GM12878 (cell line): ENCODE data around the gene LCOR. TPM values are rescaled to one million over a fixed set of nuclear protein-coding genes. Genes with fewer than 3 reads are reported as not detected.

Source experiments
- ATAC-seq: fragments of 200-7000 bp; cut with Tn5 transposase; 3 replicates; pipeline ENCODE4 v1.9.1; 2020; ENCODE audit warnings: mild to moderate bottlenecking, moderate library complexity
- BruUV-seq: library from RNA; stranded (reverse); fragments of 400-500 nt; replicated peaks from 2 replicates; lab custom pipeline; 2021; lab: Mats Ljungman, UMichigan
- CTCF ChIA-PET: fragments of 300-600 bp; sonication (Branson Sonifier 250); formaldehyde crosslinking; extraction: SDS; loops from one replicate; lab custom pipeline; 2021; ENCODE audit warnings: inconsistent platforms; lab: Yijun Ruan, JAX
- POLR2A ChIA-PET: fragments of 350-600 bp; formaldehyde crosslinking; extraction: SDS; loops from one replicate; lab custom pipeline; 2021; ENCODE audit warnings: inconsistent platforms; lab: Charles Lee
- RAD21 ChIA-PET: fragments of 300-600 bp; sonication (Branson Sonifier 250); formaldehyde crosslinking; loops from one replicate; lab custom pipeline; 2023; ENCODE audit warnings: antibody characterized with exemption; ENCODE audit not compliant: unreplicated experiment; lab: Charles Lee
- SMC1A ChIA-PET: fragments of 300-600 bp; sonication (Branson Sonifier 250); formaldehyde crosslinking; loops from one replicate; lab custom pipeline; 2023; ENCODE audit not compliant: unreplicated experiment, uncharacterized antibody; lab: Charles Lee
- DNase-seq: peaks from one replicate; pipeline ENCODE4 v3.0.0-alpha.2; 2011; ENCODE audit warnings: low read depth, low spot score
- FAIRE-seq: peaks from 3 replicates; lab custom pipeline; 2011; peaks lifted over from hg19 to GRCh38; lab: Jason Lieb, UNC
- H2AFZ ChIP-seq: 2 replicates; pipeline ENCODE4 v1.6.0; 2011; ENCODE audit warnings: low read depth, low read length, control low read depth; ENCODE audit not compliant: control insufficient read depth
- H3K27ac ChIP-seq: 2 replicates; pipeline ENCODE4 v1.5.1; 2011; ENCODE audit warnings: control low read depth; ENCODE audit not compliant: control insufficient read depth, insufficient read depth
- H3K27me3 ChIP-seq, 2 experiments: replicated peaks in 1 of 2; 2 replicates each; pipeline versions ENCODE4 v1.6.0 to v1.6.1; 2011; ENCODE audit warnings: low read length in 1 of 2; ENCODE audit not compliant: control insufficient read depth in 2 of 2, insufficient read depth in 2 of 2
- H3K36me3 ChIP-seq, 2 experiments: 2 replicates each; pipeline ENCODE4 v1.5.1; 2011; ENCODE audit warnings: low read length in 1 of 2; ENCODE audit not compliant: control insufficient read depth in 2 of 2, insufficient read depth in 2 of 2
- H3K4me1 ChIP-seq: 2 replicates; pipeline ENCODE4 v1.6.1; 2011; ENCODE audit warnings: mild to moderate bottlenecking, low read length, moderate library complexity, mixed read lengths; ENCODE audit not compliant: control insufficient read depth, insufficient read depth
- H3K4me2 ChIP-seq: 2 replicates; pipeline ENCODE4 v1.6.0; 2011; ENCODE audit warnings: control low read depth; ENCODE audit not compliant: control insufficient read depth, insufficient read depth
- H3K4me3 ChIP-seq: fragments of 200-600 bp; sonication (generic); 2 replicates; pipeline ENCODE4 v1.5.1; 2016
- H3K79me2 ChIP-seq: 2 replicates; pipeline ENCODE4 v1.6.0; 2011; ENCODE audit warnings: low read length; ENCODE audit not compliant: control insufficient read depth, insufficient read depth
- H3K9ac ChIP-seq: 2 replicates; pipeline ENCODE4 v1.8.0; 2011; ENCODE audit warnings: low read length, control low read depth, mixed read lengths; ENCODE audit not compliant: control insufficient read depth, insufficient read depth
- H3K9me3 ChIP-seq: replicated peaks from 3 replicates; pipeline ENCODE4 v1.5.1; 2011; ENCODE audit warnings: mild to moderate bottlenecking, low read length; ENCODE audit not compliant: control insufficient read depth, insufficient read depth
- H4K20me1 ChIP-seq: 2 replicates; pipeline ENCODE4 v1.6.0; 2011; ENCODE audit not compliant: control insufficient read depth, insufficient read depth
- BCL3 ChIP-seq: IDR thresholded peaks from 2 replicates; pipeline ENCODE4 v1.6.1; 2011; ENCODE audit warnings: borderline replicate concordance, low read depth, mild to moderate bottlenecking, moderate library complexity, low read length; ENCODE audit not compliant: insufficient read depth, poor library complexity, severe bottlenecking
- BHLHE40 ChIP-seq, 2 experiments: fragments of 450-650 bp in 1 of 2; IDR thresholded peaks; 2 replicates each; pipeline ENCODE4 v1.6.1; 2011 to 2017; ENCODE audit warnings: low read depth in 2 of 2, borderline replicate concordance in 1 of 2, improper control_type of control experiment in 1 of 2, low read length in 1 of 2, mild to moderate bottlenecking in 1 of 2
- BRCA1 ChIP-seq: IDR thresholded peaks from 2 replicates; pipeline ENCODE4 v1.6.1; 2011; ENCODE audit warnings: low read depth, low read length, improper control_type of control experiment
- CEBPB ChIP-seq, 2 experiments: fragments of 150-350 bp in 1 of 2; IDR thresholded peaks; 2 replicates each; pipeline ENCODE4 v1.6.1; 2012 to 2014; ENCODE audit warnings: low read depth in 2 of 2, low read length in 2 of 2, borderline replicate concordance in 1 of 2, inconsistent platforms in 1 of 2
- EZH2 ChIP-seq: IDR thresholded peaks from 2 replicates; pipeline ENCODE4 v1.6.1; 2012; ENCODE audit warnings: low read depth, mild to moderate bottlenecking, control low read depth, inconsistent platforms, low read length, borderline replicate concordance; ENCODE audit not compliant: control insufficient read depth
- PAX8 ChIP-seq: fragments of 450-650 bp; IDR thresholded peaks from 2 replicates; pipeline ENCODE4 v1.6.1; 2017; ENCODE audit warnings: mild to moderate bottlenecking, moderate library complexity
- SUPT20H ChIP-seq: IDR thresholded peaks from 2 replicates; pipeline ENCODE4 v1.6.1; 2011; ENCODE audit warnings: low read depth, mild to moderate bottlenecking, low read length, moderate library complexity, borderline replicate concordance; ENCODE audit not compliant: control insufficient read depth
- TAF1 ChIP-seq: IDR thresholded peaks from 2 replicates; pipeline ENCODE4 v1.6.1; 2011; ENCODE audit warnings: mild to moderate bottlenecking, low read depth, low read length, borderline replicate concordance
- TARDBP ChIP-seq: IDR thresholded peaks from 2 replicates; pipeline ENCODE4 v1.6.1; 2016; ENCODE audit warnings: borderline replicate concordance
- WGBS: methylation state at CpG from one replicate; pipeline ENCODE4 v1.1.6; 2016; ENCODE audit warnings: low lambda C conversion rate; ENCODE audit not compliant: insufficient replicate concordance, insufficient coverage; ENCODE audit errors: missing lambda C conversion rate; 5-methylcytosine and 5-hydroxymethylcytosine counted together
- in situ Hi-C: fragments of 300-500 bp; cut with MboI; formaldehyde crosslinking; loops from 9 replicates; pipeline ENCODE4 v1.14.3; 2018; ENCODE audit warnings: mixed read lengths
- intact Hi-C: fragments of 100-400 bp; cut with micrococcal nuclease; formaldehyde crosslinking; loops from one replicate; pipeline ENCODE4 v1.14.2; 2022; ENCODE audit not compliant: unreplicated experiment
- polyA plus RNA-seq, 11 experiments: library from polyadenylated mRNA; depleted of rRNA in 4 of 11; unstranded in 6 of 11; stranded (reverse) in 5 of 11; fragments of >200 nt; fragmentation: Nextera tagmentation in 4 of 11; fragmentation: Illumina TruSeq in 1 of 11; extraction: Ambion mirVana in 4 of 11; extraction: Trizol in 1 of 11; gene quantifications; 1 replicate in 1 of 11; 2 replicates in 10 of 11; pipeline versions ENCODE4 v1.2.1 to v1.2.3, GENCODE V29; 2011 to 2016; ENCODE audit warnings: inconsistent platforms in 2 of 11, missing spikeins in 2 of 11, low read depth in 1 of 11
- total RNA-seq, 4 experiments: library from RNA; depleted of rRNA in 3 of 4; stranded (reverse); fragments of >200 nt in 3 of 4; fragmentation: Illumina TruSeq in 1 of 4; extraction: Trizol in 1 of 4; gene quantifications; 2 replicates each; pipeline versions ENCODE4 v1.2.1 to v1.2.3, GENCODE V29; 2013 to 2021

The LCOR gene
- total and polyA plus RNA-seq, 10 of the 15 experiments (the other 5 are each of a cell fraction or from before 2014, with no cell fraction given): 1.6 to 22.0 (median 13.2) TPM

GRCh38 chr10:96791902-96792301, 40.2 kb upstream of the LCOR start:
- H3K27ac ChIP-seq: no peak overlapping the region
- TF ChIP-seq CEBPB (IDR thresholded peaks at IDR 0.05; ENCODE audit: borderline replicate concordance in 1 of 2, low read depth in 2 of 2, low read length in 2 of 2): no peak
- TF ChIP-seq EZH2: no peak
- TF ChIP-seq BCL3: no peak
- no peak for TF ChIP-seq TAF1
- TF ChIP-seq BHLHE40 (IDR thresholded peaks at IDR 0.05; ENCODE audit: borderline replicate concordance in 1 of 2, low read depth in 2 of 2, low read length in 1 of 2): no peak
- no peak for TF ChIP-seq SUPT20H
- TF ChIP-seq BRCA1: no peak
- TF ChIP-seq PAX8: no peak
- no peak for TF ChIP-seq TARDBP
- CTCF ChIA-PET: no interaction called here
- no peak for DNase-seq
- H3K4me3 ChIP-seq: no peak overlapping the region
- SMC1A ChIA-PET: interaction anchor here (0.6 to 1.9 kb wide), 2 partner anchors 37 to 75 kb away, joined by 4 to 5 read pairs; no protein-coding TSS in a partner anchor
- no TSS peak for BruUV-seq
- H3K36me3 ChIP-seq: no peaks in the 10 kb centered on the region
- no peaks in the 10 kb centered on the region for H3K9me3 ChIP-seq
- RAD21 ChIA-PET: no interaction called here
- POLR2A ChIA-PET: no interaction called here
- H3K4me2 ChIP-seq: no peak overlapping the region
- in situ Hi-C loops (no loop called here), intact Hi-C loops (no loop called here)
- no peak overlapping the region for H3K9ac ChIP-seq
- H3K4me1 ChIP-seq: peaks cover 10% of the 10 kb centered on the region
- H2AFZ ChIP-seq: no peak overlapping the region
- WGBS: 80% methylated on average over 1 of the region's 1 CpG
- peaks cover 3% of the 10 kb centered on the region; the same call in 1 of the 2 replicates for H4K20me1 ChIP-seq
- ATAC-seq: no peak
- H3K79me2 ChIP-seq: no peaks in the 10 kb centered on the region
- H3K27me3 ChIP-seq: no peaks in the 10 kb centered on the region
- no peak for FAIRE-seq
